ENCODE data around the gene SPI1.
A peak's percentile ranks its signal among the peaks of the same experiment; 100 is the strongest.

SPI1 gene

DNA sequence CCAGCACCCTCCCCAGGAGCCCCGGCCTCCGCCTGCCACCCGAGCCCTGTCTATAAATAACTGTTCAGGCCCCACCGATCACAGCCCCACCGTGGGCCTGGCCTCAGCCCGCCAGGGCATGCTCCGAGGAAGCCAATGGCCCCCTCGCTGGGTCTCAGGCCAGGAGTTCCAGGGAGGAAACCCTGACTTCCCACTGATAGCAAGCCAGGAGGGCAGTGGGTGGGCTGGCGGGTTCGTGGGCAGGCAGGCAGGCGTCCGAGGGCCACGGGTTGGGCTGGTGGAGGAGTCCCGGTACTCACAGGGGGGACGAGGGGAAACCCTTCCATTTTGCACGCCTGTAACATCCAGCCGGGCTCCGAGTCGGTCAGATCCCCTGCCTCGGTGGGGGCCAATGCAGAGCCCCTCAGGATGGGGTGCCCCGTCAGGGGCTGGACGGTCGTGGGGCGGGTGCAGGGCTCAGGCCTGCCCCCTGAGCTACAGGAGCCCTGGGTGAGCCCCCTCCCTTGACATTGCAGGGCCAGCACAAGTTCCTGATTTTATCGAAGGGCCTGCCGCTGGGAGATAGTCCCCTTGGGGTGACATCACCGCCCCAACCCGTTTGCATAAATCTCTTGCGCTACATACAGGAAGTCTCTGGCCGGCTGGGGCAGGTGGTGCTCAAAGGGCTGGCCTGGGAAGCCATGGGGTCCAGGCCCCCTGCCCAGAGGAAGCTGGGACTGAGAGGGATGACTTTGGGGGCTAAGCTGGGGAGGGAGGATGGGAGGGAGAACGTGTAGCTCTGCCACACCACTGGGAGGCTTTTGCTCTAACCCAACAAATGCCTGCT lies at the start of gene SPI1:
SPI1 (minus strand) TSS at position 538 of the 826 bp plus-strand sequence; CDS start at position 344, 194 bp downstream.
- Histone ChIP-seq H3K27me3 (ENCODE audit: control insufficient read depth, insufficient read depth, low read length) (no peaks in the 10 kb centered on the region), H3K4me3 (ENCODE audit: low read length) (no peak within 1 kb of the TSS), H3K27ac (ENCODE audit: low read length) (no peak within 1 kb of the TSS), H3K36me3 (ENCODE audit: control insufficient read depth, insufficient read depth, low read length) (no peaks in the 10 kb centered on the region), H3K9me3 (ENCODE audit: control insufficient read depth, insufficient read depth, low read length) (no peaks in the 10 kb centered on the region), H3K4me1 (ENCODE audit: control insufficient read depth, insufficient read depth, low read length) (0 out of 2 replicates have a peak, but pooled peaks cover 2% of the 10 kb centered on the region)
- no CpG with 5 or more reads among the region's 31 CpGs for WGBS (ENCODE audit: insufficient coverage, insufficient read length)
- no peak for DNase-seq (ENCODE audit: low read depth, low spot score)

DNA sequence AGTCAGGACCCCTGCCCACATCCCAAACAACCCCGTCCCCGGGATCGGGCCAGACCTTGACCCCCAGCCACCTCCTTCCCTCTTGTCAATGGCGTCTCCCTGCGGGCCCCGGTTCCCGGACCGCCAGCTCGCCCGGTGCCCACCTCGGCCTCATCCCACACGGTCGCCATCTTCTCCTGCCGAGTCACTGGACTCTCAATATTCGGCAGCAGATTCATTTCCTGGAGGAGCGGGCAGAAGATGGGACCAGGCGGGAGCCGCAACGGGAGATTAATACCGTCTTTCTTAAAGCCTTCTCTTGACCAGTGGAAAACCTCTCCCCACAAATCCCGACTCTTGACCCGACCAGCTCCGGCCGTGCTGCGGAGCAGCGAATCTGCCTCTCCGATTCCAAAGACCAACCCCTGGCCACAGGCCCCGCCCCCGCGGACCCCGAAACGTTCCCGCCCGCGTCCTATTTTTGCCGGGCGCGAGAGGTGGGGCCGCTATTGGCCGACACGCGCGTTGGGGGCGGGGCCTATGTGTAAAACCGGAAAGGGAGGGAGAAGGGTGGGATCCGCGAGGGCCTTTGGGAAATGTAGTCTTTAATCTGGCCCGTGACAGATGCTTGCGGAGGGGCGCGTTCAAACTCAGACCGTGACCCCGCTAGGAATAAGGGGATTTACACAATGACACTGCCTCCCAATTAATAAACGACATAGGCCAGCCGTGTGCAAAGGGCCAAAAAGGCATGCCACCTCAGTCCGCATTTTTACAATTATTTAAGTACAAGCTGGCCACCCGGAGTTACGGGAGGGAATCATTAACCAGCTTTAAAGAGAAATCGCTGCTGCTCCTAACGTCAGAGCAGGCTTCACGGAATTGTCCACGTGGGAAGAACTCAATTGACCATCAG lies 48.0 kb upstream of the SPI1 start, which contains the start of gene PSMC3:
PSMC3 (minus strand) TSS at position 378 of the 895 bp plus-strand sequence; CDS start at position 218, 160 bp downstream.
- Histone ChIP-seq H3K27me3 (ENCODE audit: control insufficient read depth, insufficient read depth, low read length) (no peaks in the 10 kb centered on the region), H3K36me3 (ENCODE audit: control insufficient read depth, insufficient read depth, low read length) (peaks cover 18% of the 10 kb centered on the region), H3K9me3 (ENCODE audit: control insufficient read depth, insufficient read depth, low read length) (no peaks in the 10 kb centered on the region), H3K27ac (ENCODE audit: low read length) (no peak within 1 kb of the TSS), H3K4me3 (ENCODE audit: low read length) (peak within 1 kb of the TSS; percentile 95), H3K4me1 (ENCODE audit: control insufficient read depth, insufficient read depth, low read length) (no peaks in the 10 kb centered on the region)
- peak; percentile 79 for DNase-seq (ENCODE audit: low read depth, low spot score)
- WGBS (ENCODE audit: insufficient coverage, insufficient read length): no CpG with 5 or more reads among the region's 62 CpGs

DNA sequence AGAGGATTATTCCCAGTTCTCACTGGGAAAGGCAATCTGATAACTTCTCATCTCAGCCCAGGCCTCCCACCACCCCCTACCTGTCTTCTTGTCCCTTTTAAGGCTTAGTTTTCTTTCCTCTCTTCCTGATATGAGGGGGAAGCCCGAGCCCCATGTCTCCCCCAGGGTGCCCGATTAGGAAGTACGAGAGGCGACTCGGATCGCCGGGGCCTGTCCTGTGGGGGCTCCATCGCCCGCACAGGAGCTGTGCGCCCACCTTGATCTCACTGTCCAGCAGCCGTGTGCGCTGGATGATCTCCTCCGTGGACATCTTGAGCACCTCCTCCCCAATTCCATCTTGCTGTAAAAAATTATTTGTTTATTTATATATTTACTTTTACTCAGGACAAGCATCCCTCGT lies 47.3 kb upstream of the SPI1 start:
- Histone ChIP-seq H3K27ac (ENCODE audit: low read length) (no peak overlapping the region), H3K4me3 (ENCODE audit: low read length) (peak overlapping the region; percentile 95), H3K4me1 (ENCODE audit: control insufficient read depth, insufficient read depth, low read length) (no peaks in the 10 kb centered on the region), H3K27me3 (ENCODE audit: control insufficient read depth, insufficient read depth, low read length) (no peaks in the 10 kb centered on the region), H3K36me3 (ENCODE audit: control insufficient read depth, insufficient read depth, low read length) (peaks cover 22% of the 10 kb centered on the region), H3K9me3 (ENCODE audit: control insufficient read depth, insufficient read depth, low read length) (no peaks in the 10 kb centered on the region)
- no peak for DNase-seq (ENCODE audit: low read depth, low spot score)
- WGBS (ENCODE audit: insufficient coverage, insufficient read length): no CpG with 5 or more reads among the region's 14 CpGs

DNA sequence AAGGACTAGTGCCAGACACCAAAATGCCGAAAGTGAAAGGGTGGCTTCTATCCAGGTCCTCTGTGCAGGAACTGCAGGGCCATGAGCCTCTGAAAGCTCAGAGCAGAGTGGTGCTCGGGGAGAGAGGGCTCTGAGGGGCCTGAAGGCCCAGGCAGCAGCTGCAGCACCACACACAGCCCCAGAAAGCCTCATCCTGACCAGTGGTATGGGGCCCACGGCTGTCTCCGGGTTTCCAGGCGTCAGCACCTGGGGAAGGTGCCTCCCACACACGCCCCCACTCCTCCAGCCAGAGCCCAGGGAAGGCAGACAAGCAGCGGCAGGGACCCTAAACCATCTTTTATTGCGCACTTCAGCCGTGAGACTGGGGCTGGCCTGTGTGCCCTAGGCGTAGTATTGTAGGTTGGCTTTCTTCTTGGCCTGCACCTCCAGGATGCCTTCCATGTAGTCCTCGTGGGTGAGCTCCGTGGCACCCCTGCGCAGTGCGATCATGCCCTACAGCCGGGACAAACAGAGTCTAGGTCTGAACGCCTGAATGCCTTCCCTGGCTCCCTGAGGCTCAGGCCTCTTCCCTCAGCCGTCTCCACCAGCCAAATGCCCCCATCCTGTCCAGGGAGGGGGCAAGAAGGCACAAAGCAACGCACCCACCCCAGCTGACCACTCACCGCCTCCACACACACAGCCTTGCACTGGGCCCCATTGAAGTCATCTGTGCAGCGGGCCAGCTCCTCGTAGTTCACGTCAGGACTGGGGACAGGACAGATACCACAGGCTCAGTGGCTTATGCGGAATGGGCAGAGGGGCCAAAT lies 40.3 kb upstream of the SPI1 start:
- no CpG with 5 or more reads among the region's 23 CpGs for WGBS (ENCODE audit: insufficient coverage, insufficient read length)
- Histone ChIP-seq H3K27ac (ENCODE audit: low read length) (no peak overlapping the region), H3K27me3 (ENCODE audit: control insufficient read depth, insufficient read depth, low read length) (no peaks in the 10 kb centered on the region), H3K36me3 (ENCODE audit: control insufficient read depth, insufficient read depth, low read length) (peaks cover 39% of the 10 kb centered on the region), H3K9me3 (ENCODE audit: control insufficient read depth, insufficient read depth, low read length) (no peaks in the 10 kb centered on the region), H3K4me3 (ENCODE audit: low read length) (no peak overlapping the region), H3K4me1 (ENCODE audit: control insufficient read depth, insufficient read depth, low read length) (no peaks in the 10 kb centered on the region)
- DNase-seq (ENCODE audit: low read depth, low spot score): no peak

DNA sequence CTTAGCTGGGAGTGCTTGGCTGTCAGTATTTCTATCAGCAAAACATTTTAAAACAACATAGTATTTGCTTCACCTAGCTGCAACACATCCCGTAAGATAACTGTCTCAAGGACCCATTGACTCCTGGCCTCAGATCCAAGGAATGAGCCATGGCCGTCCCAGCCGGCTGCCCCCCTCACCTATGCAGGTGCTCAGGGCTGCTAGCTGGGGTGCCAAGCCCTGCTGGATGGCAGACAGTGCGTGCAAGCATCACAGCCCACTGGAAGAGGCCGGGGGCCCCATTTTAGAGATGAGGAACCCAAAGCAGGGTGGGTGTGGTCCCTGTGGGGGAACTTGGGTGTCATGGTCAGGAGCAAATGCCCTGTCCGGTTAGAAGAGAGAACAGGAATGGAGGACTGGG lies 39.4 kb upstream of the SPI1 start:
- H3K27ac ChIP-seq (ENCODE audit: low read length): no peak overlapping the region
- no CpG with 5 or more reads among the region's 6 CpGs for WGBS (ENCODE audit: insufficient coverage, insufficient read length)

DNA sequence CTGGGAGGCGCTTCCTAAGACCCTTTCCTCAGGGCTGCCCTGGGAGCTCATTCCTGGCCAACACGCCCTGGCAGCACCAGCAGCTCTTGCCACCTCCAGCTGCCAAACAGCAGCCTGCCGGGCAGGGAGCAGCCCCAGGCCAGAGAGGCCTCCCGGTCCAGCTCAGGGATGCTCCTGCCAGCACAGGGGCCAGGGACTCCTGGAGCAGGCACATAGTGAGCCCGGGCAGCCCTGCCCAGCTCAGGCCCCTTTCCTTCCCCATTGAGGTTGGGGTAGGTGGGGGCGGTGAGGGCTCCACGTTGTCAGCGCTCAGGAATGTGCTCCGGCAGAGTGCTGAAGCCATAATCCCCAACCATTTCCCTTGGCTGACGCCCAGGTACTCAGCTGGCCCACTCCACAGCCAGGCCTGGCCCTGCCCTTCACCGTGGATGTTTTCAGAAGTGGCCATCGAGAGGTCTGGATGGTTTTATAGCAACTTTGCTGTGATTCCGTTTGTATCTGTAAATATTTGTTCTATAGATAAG lies 37.7 kb upstream of the SPI1 start:
- no peak overlapping the region for H3K27ac ChIP-seq (ENCODE audit: low read length)
- DNase-seq (ENCODE audit: low read depth, low spot score): no peak
- H3K27me3 ChIP-seq (ENCODE audit: control insufficient read depth, insufficient read depth, low read length): no peaks in the 10 kb centered on the region
- H3K4me3 ChIP-seq (ENCODE audit: low read length): no peak overlapping the region
- no peaks in the 10 kb centered on the region for H3K4me1 ChIP-seq (ENCODE audit: control insufficient read depth, insufficient read depth, low read length)
- H3K9me3 ChIP-seq (ENCODE audit: control insufficient read depth, insufficient read depth, low read length): no peaks in the 10 kb centered on the region
- peaks cover 33% of the 10 kb centered on the region for H3K36me3 ChIP-seq (ENCODE audit: control insufficient read depth, insufficient read depth, low read length)
- no CpG with 5 or more reads among the region's 13 CpGs for WGBS (ENCODE audit: insufficient coverage, insufficient read length)

More for the DNA sequence above, 39.4 kb upstream of the SPI1 start:
- H3K4me1 ChIP-seq (ENCODE audit: control insufficient read depth, insufficient read depth, low read length): no peaks in the 10 kb centered on the region
- H3K4me3 ChIP-seq (ENCODE audit: low read length): no peak overlapping the region
- H3K36me3 ChIP-seq (ENCODE audit: control insufficient read depth, insufficient read depth, low read length): peaks cover 37% of the 10 kb centered on the region
- no peaks in the 10 kb centered on the region for H3K27me3 ChIP-seq (ENCODE audit: control insufficient read depth, insufficient read depth, low read length)
- H3K9me3 ChIP-seq (ENCODE audit: control insufficient read depth, insufficient read depth, low read length): no peaks in the 10 kb centered on the region
- no peak for DNase-seq (ENCODE audit: low read depth, low spot score)

DNA sequence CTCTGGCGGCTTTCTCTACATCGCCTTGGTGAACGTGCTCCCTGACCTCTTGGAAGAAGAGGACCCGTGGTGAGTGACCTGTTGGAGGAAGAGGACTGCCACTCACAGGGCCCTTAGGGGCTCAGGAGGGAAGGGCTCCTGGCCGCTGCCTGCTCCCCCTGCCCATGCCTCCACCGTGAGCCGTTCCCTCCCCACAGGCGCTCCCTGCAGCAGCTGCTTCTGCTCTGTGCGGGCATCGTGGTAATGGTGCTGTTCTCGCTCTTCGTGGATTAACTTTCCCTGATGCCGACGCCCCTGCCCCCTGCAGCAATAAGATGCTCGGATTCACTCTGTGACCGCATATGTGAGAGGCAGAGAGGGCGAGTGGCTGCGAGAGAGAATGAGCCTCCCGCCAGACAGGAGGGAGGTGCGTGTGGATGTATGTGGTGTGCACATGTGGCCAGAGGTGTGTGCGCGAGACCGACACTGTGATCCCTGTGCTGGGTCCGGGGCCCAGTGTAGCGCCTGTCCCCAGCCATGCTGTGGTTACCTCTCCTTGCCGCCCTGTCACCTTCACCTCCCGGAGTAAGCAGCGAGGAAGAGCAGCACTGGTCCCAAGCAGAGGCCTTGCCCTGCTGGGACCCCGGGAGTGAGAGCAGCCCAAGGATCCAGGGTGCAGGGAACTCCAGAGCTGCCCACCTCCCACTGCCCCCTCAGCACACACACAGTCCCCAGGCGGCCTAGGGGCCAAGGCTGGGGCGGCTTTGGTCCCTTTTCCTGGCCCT lies 36.9 kb upstream of the SPI1 start:
- H3K4me3 ChIP-seq (ENCODE audit: low read length): no peak overlapping the region
- no peaks in the 10 kb centered on the region for H3K27me3 ChIP-seq (ENCODE audit: control insufficient read depth, insufficient read depth, low read length)
- H3K4me1 ChIP-seq (ENCODE audit: control insufficient read depth, insufficient read depth, low read length): no peaks in the 10 kb centered on the region
- no peak overlapping the region for H3K27ac ChIP-seq (ENCODE audit: low read length)
- H3K9me3 ChIP-seq (ENCODE audit: control insufficient read depth, insufficient read depth, low read length): no peaks in the 10 kb centered on the region
- H3K36me3 ChIP-seq (ENCODE audit: control insufficient read depth, insufficient read depth, low read length): peaks cover 28% of the 10 kb centered on the region
- WGBS (ENCODE audit: insufficient coverage, insufficient read length): no CpG with 5 or more reads among the region's 31 CpGs
- DNase-seq (ENCODE audit: low read depth, low spot score): no peak

DNA sequence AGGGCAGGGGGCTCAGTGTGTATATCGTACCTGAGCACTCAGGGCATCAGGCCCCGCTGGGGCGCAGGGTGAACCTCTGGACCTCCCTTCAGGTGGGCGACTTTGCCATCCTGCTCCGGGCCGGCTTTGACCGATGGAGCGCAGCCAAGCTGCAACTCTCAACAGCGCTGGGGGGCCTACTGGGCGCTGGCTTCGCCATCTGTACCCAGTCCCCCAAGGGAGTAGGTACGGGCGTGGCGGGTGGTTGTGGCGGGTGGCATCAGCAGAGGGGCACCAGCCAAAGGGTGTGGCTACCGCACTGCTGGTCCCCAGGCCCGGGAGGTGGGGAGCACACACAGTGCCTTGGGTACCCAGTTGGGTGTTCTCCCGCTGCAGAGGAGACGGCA lies 36.3 kb upstream of the SPI1 start:
- Histone ChIP-seq H3K9me3 (ENCODE audit: control insufficient read depth, insufficient read depth, low read length) (no peaks in the 10 kb centered on the region), H3K27ac (ENCODE audit: low read length) (no peak overlapping the region), H3K36me3 (ENCODE audit: control insufficient read depth, insufficient read depth, low read length) (peaks cover 22% of the 10 kb centered on the region), H3K4me1 (ENCODE audit: control insufficient read depth, insufficient read depth, low read length) (no peaks in the 10 kb centered on the region), H3K27me3 (ENCODE audit: control insufficient read depth, insufficient read depth, low read length) (no peaks in the 10 kb centered on the region), H3K4me3 (ENCODE audit: low read length) (no peak overlapping the region)
- no peak for DNase-seq (ENCODE audit: low read depth, low spot score)
- no CpG with 5 or more reads among the region's 19 CpGs for WGBS (ENCODE audit: insufficient coverage, insufficient read length)

DNA sequence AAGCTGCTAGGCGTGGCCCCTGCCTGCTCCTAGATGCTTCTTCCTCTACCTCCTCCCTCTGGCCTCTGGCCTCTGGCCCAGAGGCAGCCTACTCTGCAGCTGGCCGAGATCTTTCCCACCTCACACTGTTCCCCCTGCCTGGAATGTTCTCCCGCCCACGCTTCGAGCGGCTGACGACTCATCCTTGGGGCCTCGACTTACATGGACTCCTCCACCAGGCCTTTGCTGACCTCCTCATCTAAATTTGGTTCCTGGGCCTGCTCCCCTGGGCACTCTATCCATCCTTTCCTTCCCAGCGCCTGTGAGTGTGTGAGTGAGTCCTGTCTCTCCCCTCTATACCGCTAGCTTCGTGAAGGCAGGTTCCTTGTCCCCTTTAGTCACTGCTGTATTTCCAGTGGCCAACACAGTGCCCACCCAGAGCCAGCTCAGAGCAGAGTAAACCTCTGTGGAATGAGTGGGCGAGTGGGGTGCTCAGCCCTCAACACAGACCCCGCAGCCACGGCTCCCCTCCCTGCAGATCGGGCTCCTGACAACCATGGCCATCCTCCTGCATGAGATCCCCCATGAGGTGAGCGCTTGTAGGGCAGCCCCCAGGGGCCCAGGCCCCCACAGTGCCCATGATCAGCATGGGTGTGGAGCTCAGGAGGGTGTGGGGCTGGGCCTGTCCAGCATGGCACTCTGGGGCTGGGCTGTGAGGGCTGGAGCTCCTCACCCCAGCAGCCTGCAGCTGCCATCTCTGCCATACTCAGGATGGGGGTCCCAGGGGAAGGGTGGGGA lies 35.7 kb upstream of the SPI1 start:
- Histone ChIP-seq H3K36me3 (ENCODE audit: control insufficient read depth, insufficient read depth, low read length) (peaks cover 21% of the 10 kb centered on the region), H3K27me3 (ENCODE audit: control insufficient read depth, insufficient read depth, low read length) (no peaks in the 10 kb centered on the region), H3K4me3 (ENCODE audit: low read length) (no peak overlapping the region), H3K4me1 (ENCODE audit: control insufficient read depth, insufficient read depth, low read length) (peaks cover 1% of the 10 kb centered on the region; the same call in 1 of the 2 replicates), H3K9me3 (ENCODE audit: control insufficient read depth, insufficient read depth, low read length) (no peaks in the 10 kb centered on the region), H3K27ac (ENCODE audit: low read length) (no peak overlapping the region)
- no CpG with 5 or more reads among the region's 16 CpGs for WGBS (ENCODE audit: insufficient coverage, insufficient read length)
- no peak for DNase-seq (ENCODE audit: low read depth, low spot score)
